HG03097 (cell line): ENCODE measurements around the gene C7orf25.
"Not testable (repeated sequence)": the region's sequence is repeated elsewhere in the genome, so short reads cannot be mapped to it uniquely, and the experiment has no call there.

Experiments used
- ATAC-seq: cut with Tn5 transposase; IDR thresholded peaks from one replicate; pipeline ENCODE4 v1.9.1; 2021; ENCODE audit not compliant: unreplicated experiment, low FRiP score

Gene C7orf25

GRCh38 chr7:42930889-42931288 is 19.0 kb upstream of the C7orf25 start:
- ATAC-seq, result no peak

- no peak for ATAC-seq
Observed at GRCh38 chr7:42929449-42929848, 17.6 kb upstream of the C7orf25 start.

GRCh38 chr7:42928754-42929153 is 16.9 kb upstream of the C7orf25 start:
- ATAC-seq, result no peak

GRCh38 chr7:42926204-42926603 is 14.3 kb upstream of the C7orf25 start:
- ATAC-seq, result no peak

- ATAC-seq, result no peak
Observed at GRCh38 chr7:42925630-42926029, 13.8 kb upstream of the C7orf25 start.

- ATAC-seq, result no peak
Observed at GRCh38 chr7:42924223-42924838, 12.5 kb upstream of the C7orf25 start.

GRCh38 chr7:42922017-42922753 is 10.3 kb upstream of the C7orf25 start:
- no peak for ATAC-seq

- no peak for ATAC-seq
Observed at GRCh38 chr7:42915356-42915755, 3.5 kb upstream of the C7orf25 start.

- no peak for ATAC-seq
Observed at GRCh38 chr7:42914421-42915045, 2.7 kb upstream of the C7orf25 start.

- ATAC-seq, result no peak
Observed at GRCh38 chr7:42914009-42914408, 2.1 kb upstream of the C7orf25 start.

- no peak for ATAC-seq
Observed at GRCh38 chr7:42913591-42913990, 1.7 kb upstream of the C7orf25 start.

- ATAC-seq, result no peak
Observed at GRCh38 chr7:42910306-42910705, 1.6 kb downstream of the C7orf25 start.

- no peak for ATAC-seq
Observed at GRCh38 chr7:42907316-42907715, 4.6 kb downstream of the C7orf25 start.

- no peak for ATAC-seq
Observed at GRCh38 chr7:42906181-42906580, 5.7 kb downstream of the C7orf25 start.

GRCh38 chr7:42902331-42902730 is 9.5 kb downstream of the C7orf25 start:
- no peak for ATAC-seq

- ATAC-seq, result no peak
Observed at GRCh38 chr7:42900842-42901241, 11.0 kb downstream of the C7orf25 start.

GRCh38 chr7:42893346-42894240 is 18.3 kb downstream of the C7orf25 start:
- ATAC-seq, result no peak

- ATAC-seq, result no peak
Observed at GRCh38 chr7:42886893-42887505, 24.9 kb downstream of the C7orf25 start.

GRCh38 chr7:42886129-42886528 is 25.7 kb downstream of the C7orf25 start:
- no peak for ATAC-seq

GRCh38 chr7:42885183-42885582 is 26.7 kb downstream of the C7orf25 start:
- ATAC-seq, result not testable (repeated sequence)
